IPS-11a (cell line): ENCODE results near the gene SEC23B.
"Not testable (repeated sequence)": the region's sequence is repeated elsewhere in the genome, so short reads cannot be mapped to it uniquely, and the experiment has no call there.

ENCODE experiments used
- H3K4me3 ChIP-seq: one replicate; pipeline ENCODE4 v1.5.1; 2013; ENCODE audit warnings: low read depth, low read length, control low read depth

The SEC23B gene

GRCh38 chr20:18507218-18508191 lies at the start of gene SEC23B:
SEC23B (plus strand) TSS chr20:18507940; CDS start chr20:18510836, 2,896 bp downstream.
- peak within 1 kb of the TSS; percentile 83 for H3K4me3 ChIP-seq

- peak overlapping the region; percentile 68 for H3K4me3 ChIP-seq
Observed at GRCh38 chr20:18465536-18466200, 42.1 kb upstream of the SEC23B start.

DNA sequence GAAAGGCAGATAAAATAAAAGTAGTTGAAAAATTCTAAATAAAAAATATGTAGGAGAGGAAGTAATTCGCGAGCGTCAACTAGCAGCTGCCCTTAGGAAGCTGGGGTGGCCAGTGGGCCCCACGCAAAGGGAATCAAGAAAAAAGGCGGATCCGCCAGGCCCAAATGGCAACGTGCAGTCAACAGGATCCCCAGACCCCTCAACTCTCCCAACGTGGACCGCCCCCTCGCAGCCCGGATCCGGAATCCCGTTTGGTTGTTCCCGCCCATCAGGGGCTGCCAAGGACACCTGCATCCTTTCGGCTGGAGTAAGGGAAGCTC lies 41.2 kb upstream of the SEC23B start:
- H3K4me3 ChIP-seq = peak overlapping the region; percentile 68

DNA sequence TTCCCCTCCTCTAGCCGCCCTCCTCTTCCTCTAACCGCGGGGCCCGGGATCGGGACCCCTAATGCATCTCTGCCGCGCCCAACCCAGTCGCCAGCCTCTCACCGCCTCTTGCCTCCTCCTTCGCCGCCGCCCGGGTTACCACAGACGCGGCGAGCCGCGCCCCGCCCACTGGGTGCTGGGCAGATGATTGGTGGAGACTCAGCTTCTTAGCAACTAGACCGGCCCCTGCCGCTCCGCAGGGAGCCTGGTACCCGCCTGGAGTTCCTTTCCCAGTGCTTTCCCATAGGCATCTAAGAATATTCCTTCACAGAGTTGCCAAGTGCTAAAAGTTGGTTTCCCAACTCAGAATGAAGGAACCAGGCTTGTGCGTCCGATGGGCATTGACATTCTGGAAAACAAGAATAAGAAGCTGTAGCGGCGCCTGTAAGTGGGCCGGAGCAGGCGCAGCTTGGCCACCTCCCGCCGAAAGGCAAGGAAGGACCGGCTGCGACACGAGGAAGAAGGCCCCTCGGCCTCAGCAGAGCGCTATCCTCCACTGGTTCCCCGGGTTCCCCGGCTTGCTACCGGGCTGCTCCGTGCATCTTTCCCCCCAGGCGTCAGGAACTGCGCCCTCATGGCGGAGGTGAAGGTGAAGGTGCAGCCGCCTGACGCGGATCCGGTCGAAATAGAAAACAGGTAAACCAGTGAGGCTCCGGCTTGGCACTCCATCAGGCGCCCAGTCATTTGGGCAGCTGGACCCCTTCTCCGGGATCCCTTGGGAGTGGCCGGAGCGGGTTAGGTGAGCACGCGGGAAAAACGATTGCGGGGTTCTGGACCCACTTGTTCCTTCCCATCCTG lies 40.6 kb upstream of the SEC23B start, which contains the start of the genes DZANK1 and POLR3F:
DZANK1 (minus strand) TSS at position 137 of the 837 bp plus-strand sequence. CDS start 1,672 bp downstream, outside the sequence.
POLR3F (plus strand) TSS at position 497 of the 837 bp plus-strand sequence; CDS start at position 614, 117 bp downstream.
- H3K4me3 ChIP-seq = peak within 1 kb of the TSS; percentile 96

DNA sequence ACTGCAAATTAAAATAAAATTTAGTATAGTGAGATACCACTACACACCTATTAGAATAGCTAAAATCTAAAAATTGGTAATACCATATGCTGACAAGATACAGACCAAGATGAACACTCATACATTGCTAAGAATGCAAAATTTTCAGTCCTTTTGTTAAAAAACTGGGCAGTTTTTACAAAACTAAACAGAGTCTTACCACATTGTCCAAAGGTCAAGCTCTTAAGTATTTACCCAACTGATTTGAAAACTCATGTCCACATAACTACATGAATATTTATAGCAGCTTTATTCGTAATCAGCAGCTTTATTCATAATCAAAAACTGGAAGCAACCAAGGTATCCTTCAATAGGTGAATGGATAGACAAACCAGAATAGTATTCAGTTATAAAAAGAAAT lies 30.5 kb upstream of the SEC23B start:
- H3K4me3 ChIP-seq = no peak overlapping the region

- no peak overlapping the region for H3K4me3 ChIP-seq
Observed at GRCh38 chr20:18477821-18478220, 29.9 kb upstream of the SEC23B start.

DNA sequence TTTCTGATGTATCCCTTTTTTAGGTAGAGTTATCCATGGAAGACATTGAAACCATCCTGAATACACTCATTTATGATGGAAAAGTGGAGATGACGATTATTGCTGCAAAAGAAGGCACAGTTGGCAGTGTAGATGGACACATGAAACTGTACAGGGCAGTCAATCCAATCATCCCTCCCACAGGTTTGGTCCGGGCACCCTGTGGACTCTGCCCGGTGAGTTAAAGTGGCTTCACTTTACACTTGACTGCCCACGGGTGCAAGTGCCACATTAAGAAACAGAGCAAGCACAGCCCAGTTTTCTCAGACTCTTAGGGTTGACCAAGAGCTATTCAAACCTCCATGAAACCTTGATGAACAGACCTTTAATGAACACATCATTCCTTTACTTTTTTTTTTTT lies 26.1 kb upstream of the SEC23B start:
- H3K4me3 ChIP-seq = no peak overlapping the region

DNA sequence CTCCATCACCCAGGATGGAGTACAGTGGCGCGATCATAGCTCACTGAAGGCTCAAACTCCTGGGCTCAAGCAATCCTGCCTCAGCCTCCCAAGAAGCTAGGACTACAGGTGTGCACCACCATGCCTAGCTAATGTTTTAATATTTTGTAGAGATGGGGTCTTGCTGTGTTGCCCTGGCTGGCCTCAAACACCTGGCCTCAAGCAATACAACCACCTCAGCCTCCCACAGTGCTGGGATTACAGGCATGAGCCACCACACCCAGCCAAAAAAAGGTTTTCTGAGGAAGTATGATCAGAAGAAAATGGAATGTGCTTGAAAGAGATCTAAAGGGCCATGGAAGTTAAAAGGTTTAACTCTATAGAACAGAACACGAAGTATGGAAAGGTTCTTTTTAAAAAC lies 19.4 kb upstream of the SEC23B start:
- no peak overlapping the region for H3K4me3 ChIP-seq

DNA sequence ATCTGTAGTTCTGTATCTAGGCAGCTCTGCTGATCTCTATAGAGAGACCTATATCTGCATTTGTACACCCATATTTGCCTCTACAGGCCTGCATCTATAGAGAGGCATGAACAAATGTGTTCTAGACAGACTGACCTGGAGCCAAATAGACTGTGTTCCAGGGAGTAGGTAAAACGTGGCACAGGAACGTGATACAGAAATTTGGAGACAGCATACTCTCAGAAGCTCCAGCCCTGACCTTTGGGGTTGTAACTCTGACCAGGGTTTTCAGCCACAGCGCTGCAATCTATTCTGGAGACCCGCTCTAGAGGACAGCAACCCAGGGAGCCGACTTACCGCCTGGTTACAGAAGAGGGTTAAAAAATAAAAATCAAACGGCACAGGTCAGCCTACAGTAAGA lies 11.7 kb upstream of the SEC23B start:
- peak overlapping the region; percentile 96 for H3K4me3 ChIP-seq

- H3K4me3 ChIP-seq = peak within 1 kb of the TSS; percentile 96
Observed at GRCh38 chr20:18496740-18497592, 10.8 kb upstream of the SEC23B start, which contains the start of gene RBBP9. RBBP9 (minus strand) TSS chr20:18497225; CDS start chr20:18497167, 58 bp downstream.

DNA sequence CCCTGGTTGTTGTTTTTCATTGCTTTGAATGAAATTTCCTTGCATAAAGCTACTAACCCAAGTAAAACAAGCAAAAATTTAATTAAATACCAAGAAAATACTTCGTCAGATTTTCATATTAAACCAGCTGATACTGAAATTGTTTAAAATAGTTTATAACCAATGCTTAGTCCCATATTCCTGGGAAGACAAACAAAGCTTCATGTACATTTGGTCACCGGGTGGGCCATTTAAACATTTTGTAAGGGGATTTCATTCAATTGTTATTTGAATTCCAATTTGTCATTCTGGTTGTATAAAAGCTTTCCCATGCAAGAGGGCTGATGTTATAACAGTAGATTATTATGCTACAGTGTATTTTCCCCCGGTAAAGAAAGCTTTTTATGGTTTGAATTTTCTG lies 10.1 kb upstream of the SEC23B start:
- H3K4me3 ChIP-seq = no peak overlapping the region

DNA sequence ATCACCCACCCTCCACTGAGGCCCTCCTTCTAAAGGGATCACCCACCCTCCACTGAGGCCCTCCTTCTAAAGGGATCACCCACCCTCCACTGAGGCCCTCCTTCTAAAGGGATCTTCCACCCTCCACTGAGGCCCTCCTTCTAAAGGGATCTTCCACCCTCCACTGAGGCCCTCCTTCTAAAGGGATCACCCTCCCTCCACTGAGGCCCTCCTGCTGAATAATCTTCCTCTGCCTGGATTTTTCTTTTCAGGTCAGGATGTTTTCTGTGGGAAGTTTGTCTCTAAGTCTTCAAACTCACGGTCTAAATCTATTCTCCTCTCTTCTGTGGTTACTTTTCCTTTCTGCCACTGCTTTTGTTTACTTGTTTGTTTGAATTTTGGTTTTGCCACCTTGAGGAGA lies 6.1 kb upstream of the SEC23B start:
- H3K4me3 ChIP-seq = not testable (repeated sequence)

DNA sequence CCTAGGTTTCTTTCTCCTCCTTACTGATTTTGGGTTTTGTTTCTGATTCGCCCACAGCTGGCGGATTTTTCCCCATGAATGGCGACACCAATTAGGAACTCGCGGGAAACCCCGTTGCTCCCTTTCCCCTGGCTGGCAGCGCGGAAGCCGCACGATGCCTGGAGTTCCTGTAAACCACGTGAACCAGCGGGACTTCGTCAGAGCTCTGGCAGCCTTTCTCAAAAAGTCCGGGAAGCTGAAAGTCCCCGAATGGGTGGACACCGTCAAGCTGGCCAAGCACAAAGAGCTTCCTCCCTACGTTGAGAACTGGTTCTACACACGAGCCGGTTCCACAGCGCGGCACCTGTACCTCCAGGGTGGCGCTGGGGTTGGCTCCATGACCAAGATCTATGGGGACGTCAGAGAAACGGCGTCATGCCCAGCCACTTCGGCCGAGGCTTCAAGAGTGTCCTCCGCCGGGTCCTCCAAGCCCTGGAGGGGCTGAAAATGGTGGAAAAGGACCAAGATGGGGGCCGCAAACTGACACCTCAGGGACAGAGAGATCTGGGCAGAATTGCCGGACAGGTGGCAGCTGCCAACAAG lies 3.2 kb upstream of the SEC23B start:
- no peak overlapping the region for H3K4me3 ChIP-seq

DNA sequence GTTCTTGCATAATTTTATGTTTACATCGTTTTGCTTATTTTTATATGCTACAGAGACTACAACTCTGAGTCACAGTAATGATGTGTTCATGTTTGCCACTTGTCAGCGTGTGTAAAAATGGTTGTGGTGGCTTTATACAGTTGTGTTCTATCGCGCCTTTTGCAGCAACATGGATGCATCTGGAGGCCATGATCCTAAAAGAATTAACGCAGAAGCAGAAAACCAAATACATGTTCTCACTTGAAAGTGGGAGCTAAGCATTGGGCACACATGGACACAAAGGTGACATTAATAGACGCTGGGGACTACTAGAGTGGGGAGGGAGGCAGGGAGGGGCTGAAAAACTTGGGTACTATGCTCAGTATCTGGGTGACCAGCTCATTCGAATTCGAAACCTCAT lies 996 bp upstream of the SEC23B start:
- H3K4me3 ChIP-seq = peak overlapping the region; percentile 83

DNA sequence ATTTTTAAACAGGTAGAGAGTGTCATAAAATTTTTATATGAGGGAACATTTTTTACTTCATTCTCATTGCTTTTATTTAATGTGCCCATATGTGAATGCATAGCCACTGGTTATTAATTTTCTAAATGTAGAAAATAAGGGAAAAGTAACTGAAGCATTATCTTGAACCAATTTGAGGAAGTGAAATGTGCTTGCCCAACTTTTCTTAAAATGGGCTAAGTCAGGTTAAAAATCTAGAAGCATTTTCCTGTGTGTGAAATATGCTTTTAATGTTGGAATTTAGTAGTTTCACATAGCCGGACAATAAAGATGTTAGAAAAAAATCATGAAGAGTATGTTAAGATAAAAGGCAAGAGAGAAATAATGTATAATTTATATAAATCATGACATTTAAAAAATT lies 3.8 kb downstream of the SEC23B start:
- H3K4me3 ChIP-seq = no peak overlapping the region

GRCh38 chr20:18513208-18513607 lies 5.5 kb downstream of the SEC23B start:
- H3K4me3 ChIP-seq = no peak overlapping the region

GRCh38 chr20:18514127-18514526 lies 6.4 kb downstream of the SEC23B start:
- no peak overlapping the region for H3K4me3 ChIP-seq

- no peak overlapping the region for H3K4me3 ChIP-seq
Observed at GRCh38 chr20:18515973-18516372, 8.2 kb downstream of the SEC23B start.

DNA sequence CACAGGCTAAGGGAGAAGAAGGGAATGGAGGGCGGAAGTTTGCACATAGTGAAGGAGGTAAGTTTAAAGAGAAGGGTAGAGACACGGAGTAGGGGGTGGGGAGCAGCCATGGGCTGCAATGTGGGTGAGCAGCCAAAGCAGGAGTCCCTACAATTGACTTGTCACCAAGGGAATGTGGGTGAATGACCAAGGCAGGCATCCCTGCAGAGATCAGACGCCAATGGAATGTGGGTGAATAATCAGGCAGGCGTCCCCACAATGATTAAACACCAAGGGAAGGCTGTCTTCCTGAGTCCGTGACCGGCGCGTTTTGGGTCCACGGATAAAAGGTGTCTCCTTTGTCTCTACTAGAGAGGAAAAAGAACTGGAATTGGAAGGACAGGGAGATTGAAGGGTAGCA lies 14.3 kb downstream of the SEC23B start:
- H3K4me3 ChIP-seq = not testable (repeated sequence)

GRCh38 chr20:18523066-18523465 lies 15.3 kb downstream of the SEC23B start:
- no peak overlapping the region for H3K4me3 ChIP-seq
